ENCODE results near the gene C12orf57. TPM values are rescaled to one million over a fixed set of nuclear protein-coding genes. Genes with fewer than 3 reads are reported as not detected.

Gene C12orf57
- polyA plus RNA-seq, 1 experiment = 359 TPM

GRCh38 chr12:6914246-6914946 is 29.4 kb upstream of the C12orf57 start, which contains the start of gene ENO2:
ENO2 (plus strand) TSS chr12:6914580; CDS start chr12:6915833, 1,253 bp downstream.
- Histone ChIP-seq H3K27ac (ENCODE audit: low read depth, low read length) (peak within 1 kb of the TSS; percentile 39), H3K9me3 (ENCODE audit: control insufficient read depth, insufficient read depth, low read length) (no peaks in the 10 kb centered on the region; the same call in 1 of the 2 replicates), H3K27me3 (ENCODE audit: control insufficient read depth, insufficient read depth, low read length) (no peaks in the 10 kb centered on the region), H3K4me3 (ENCODE audit: low read depth, low read length) (peak within 1 kb of the TSS; percentile 72)
- ChIA-PET CTCF (interaction anchor here (1.2 kb wide), 1 partner anchor 9 kb away, joined by 3 read pairs; no protein-coding TSS in a partner anchor), POLR2A (interaction anchor here (0.6 to 1.2 kb wide), 4 partner anchors 11 to 50 kb away, joined by 4 to 5 read pairs (median 4); no protein-coding TSS in a partner anchor)
- no peak for TF ChIP-seq CTCF (IDR thresholded peaks at IDR 0.05; ENCODE audit: low read depth, low read length)
- DNase-seq (ENCODE audit: low read depth, low spot score) = no peak

- Histone ChIP-seq H3K9me3 (ENCODE audit: control insufficient read depth, insufficient read depth, low read length) (no peaks in the 10 kb centered on the region; the same call in 1 of the 2 replicates), H3K27ac (ENCODE audit: low read depth, low read length) (peak overlapping the region; percentile 11), H3K27me3 (ENCODE audit: control insufficient read depth, insufficient read depth, low read length) (no peaks in the 10 kb centered on the region), H3K4me3 (ENCODE audit: low read depth, low read length) (peak overlapping the region; percentile 72)
- ChIA-PET POLR2A (interaction anchor here (0.7 to 1.2 kb wide), 2 partner anchors 11 to 50 kb away, joined by 4 to 5 read pairs; no protein-coding TSS in a partner anchor), CTCF (no interaction called here)
- DNase-seq (ENCODE audit: low read depth, low spot score) = no peak
- no peak for TF ChIP-seq CTCF (IDR thresholded peaks at IDR 0.05; ENCODE audit: low read depth, low read length)
These were observed 28.7 kb upstream of the C12orf57 start for GRCh38 chr12:6914947-6915788.

GRCh38 chr12:6915789-6916285 is 28.0 kb upstream of the C12orf57 start:
- ChIA-PET POLR2A (interaction anchor here (1.2 kb wide), 1 partner anchor 10 kb away, joined by 4 read pairs; no protein-coding TSS in a partner anchor), CTCF (interaction anchor here (0.6 to 1.8 kb wide), 3 partner anchors 8 to 25 kb away, joined by 3 to 8 read pairs (median 5); no protein-coding TSS in a partner anchor)
- no peak overlapping the region; the same call in 1 of the 2 replicates for H3K4me3 ChIP-seq (ENCODE audit: low read depth, low read length)

GRCh38 chr12:6916426-6917200 is 27.2 kb upstream of the C12orf57 start:
- no peaks in the 10 kb centered on the region; the same call in 1 of the 2 replicates for H3K9me3 ChIP-seq (ENCODE audit: control insufficient read depth, insufficient read depth, low read length)
- no peaks in the 10 kb centered on the region for H3K27me3 ChIP-seq (ENCODE audit: control insufficient read depth, insufficient read depth, low read length)
- ChIA-PET POLR2A (no interaction called here), CTCF (interaction anchor here (0.6 to 1.8 kb wide), 3 partner anchors 7 to 25 kb away, joined by 3 to 8 read pairs (median 5); no protein-coding TSS in a partner anchor)
- no peak for TF ChIP-seq CTCF (IDR thresholded peaks at IDR 0.05; ENCODE audit: low read depth, low read length)
- no peak for DNase-seq (ENCODE audit: low read depth, low spot score)
- H3K27ac ChIP-seq (ENCODE audit: low read depth, low read length) = no peak overlapping the region
- H3K4me3 ChIP-seq (ENCODE audit: low read depth, low read length) = no peak overlapping the region

More at GRCh38 chr12:6915789-6916285, 28.0 kb upstream of the C12orf57 start:
- no peak for TF ChIP-seq CTCF (IDR thresholded peaks at IDR 0.05; ENCODE audit: low read depth, low read length)
- no peak for DNase-seq (ENCODE audit: low read depth, low spot score)
- no peak overlapping the region for H3K27ac ChIP-seq (ENCODE audit: low read depth, low read length)
- H3K9me3 ChIP-seq (ENCODE audit: control insufficient read depth, insufficient read depth, low read length) = no peaks in the 10 kb centered on the region; the same call in 1 of the 2 replicates
- H3K27me3 ChIP-seq (ENCODE audit: control insufficient read depth, insufficient read depth, low read length) = no peaks in the 10 kb centered on the region
